ENCODE data around the gene NPIPA8.
"Not testable (repeated sequence)": the region's sequence is repeated elsewhere in the genome, so short reads cannot be mapped to it uniquely, and the experiment has no call there.

The NPIPA8 gene

GRCh38 chr16:18286342-18286741 is 50.2 kb downstream of the NPIPA8 start:
- not testable (repeated sequence) for H3K27ac ChIP-seq; DNase-seq (ENCODE audit: low read depth, low spot score)

GRCh38 chr16:18280319-18280718 is 56.2 kb downstream of the NPIPA8 start:
- not testable (repeated sequence) for H3K27ac ChIP-seq

GRCh38 chr16:18276756-18277155 is 59.8 kb downstream of the NPIPA8 start:
- not testable (repeated sequence) for H3K27ac ChIP-seq; DNase-seq (ENCODE audit: low read depth, low spot score)

More at GRCh38 chr16:18280319-18280718, 56.2 kb downstream of the NPIPA8 start:
- DNase-seq (ENCODE audit: low read depth, low spot score) = not testable (repeated sequence)

- not testable (repeated sequence) for DNase-seq (ENCODE audit: low read depth, low spot score); H3K27ac ChIP-seq
These were observed 66.4 kb downstream of the NPIPA8 start for GRCh38 chr16:18270171-18270570.

Measured in epithelial cell of prostate (primary cell).